Cardiac muscle cell (in vitro differentiated cells and primary cell): ENCODE measurements around the gene DUOX2. TPM values are rescaled to one million over a fixed set of nuclear protein-coding genes. Genes with fewer than 3 reads are reported as not detected.
"Not testable (repeated sequence)": the region's sequence is repeated elsewhere in the genome, so short reads cannot be mapped to it uniquely, and the experiment has no call there.

ENCODE experiments used
- DNase-seq, 2 donors: peaks; one replicate each; pipeline versions ENCODE4 v3.0.0 to v3.0.0-alpha.2; 2010 to 2017; ENCODE audit warnings: low read depth in 1 of 2, low spot score in 1 of 2
- H3K27ac ChIP-seq: fragments of 200-600 bp; sonication (generic); 2 replicates; pipeline ENCODE4 v1.5.1; 2016
- H3K27me3 ChIP-seq: fragments of 200-600 bp; sonication (generic); 2 replicates; pipeline ENCODE4 v1.6.0; 2016; ENCODE audit warnings: control low read depth
- H3K36me3 ChIP-seq: fragments of 200-600 bp; sonication (generic); 2 replicates; pipeline ENCODE4 v1.5.1; 2016; ENCODE audit warnings: control low read depth
- H3K4me1 ChIP-seq: fragments of 200-600 bp; sonication (generic); 2 replicates; pipeline ENCODE4 v1.8.1; 2017; ENCODE audit warnings: low read depth, mild to moderate bottlenecking, mixed run types
- H3K4me3 ChIP-seq: fragments of 200-600 bp; sonication (generic); 2 replicates; pipeline ENCODE4 v1.5.1; 2016; ENCODE audit warnings: mild to moderate bottlenecking
- H3K9me3 ChIP-seq: fragments of 200-600 bp; sonication (generic); 2 replicates; pipeline ENCODE4 v1.5.1; 2017; ENCODE audit warnings: low read depth, mild to moderate bottlenecking, control low read depth
- CTCF ChIP-seq: IDR thresholded peaks from 2 replicates; pipeline ENCODE4 v1.5.1; 2012; ENCODE audit warnings: low read depth, mild to moderate bottlenecking, low read length
- polyA plus RNA-seq: library from polyadenylated mRNA; unstranded; fragments of >200 nt; fragmentation: Nextera tagmentation; extraction: Ambion mirVana; gene quantifications from 2 replicates; pipeline ENCODE4 v1.2.1, GENCODE V29; 2016
- total RNA-seq: library from RNA; depleted of rRNA; stranded (reverse); fragments of >200 nt; gene quantifications from 2 replicates; pipeline ENCODE4 v1.2.3, GENCODE V29; 2016

DUOX2 gene
- total and polyA plus RNA-seq, 2 experiments from 2014 or later, result 0.18 to 0.54 TPM

GRCh38 chr15:45138814-45139765 lies 25.1 kb upstream of the DUOX2 start:
- peaks cover 28% of the 10 kb centered on the region for H3K27me3 ChIP-seq
- peak in 1 of 2 donors; percentile 11 for DNase-seq
- H3K4me3 ChIP-seq, result no peak overlapping the region
- H3K36me3 ChIP-seq, result no peaks in the 10 kb centered on the region
- no peak for TF ChIP-seq CTCF
- no peaks in the 10 kb centered on the region for H3K9me3 ChIP-seq
- no peak overlapping the region for H3K27ac ChIP-seq
- H3K4me1 ChIP-seq, result no peaks in the 10 kb centered on the region

- Histone ChIP-seq H3K4me1 (no peaks in the 10 kb centered on the region), H3K4me3 (no peak overlapping the region), H3K27ac (no peak overlapping the region), H3K9me3 (no peaks in the 10 kb centered on the region), H3K27me3 (peaks cover 41% of the 10 kb centered on the region), H3K36me3 (no peaks in the 10 kb centered on the region)
- TF ChIP-seq CTCF, result no peak
- DNase-seq, result no peak
Observed at GRCh38 chr15:45137703-45138102, 23.7 kb upstream of the DUOX2 start.

- peak; percentile 42 for TF ChIP-seq CTCF
- Histone ChIP-seq H3K4me1 (no peaks in the 10 kb centered on the region), H3K9me3 (no peaks in the 10 kb centered on the region), H3K36me3 (no peaks in the 10 kb centered on the region), H3K27ac (no peak overlapping the region), H3K27me3 (peaks cover 55% of the 10 kb centered on the region), H3K4me3 (no peak overlapping the region)
- peak in 1 of 2 donors; percentile 37 for DNase-seq
Observed at GRCh38 chr15:45136378-45136764, 22.4 kb upstream of the DUOX2 start.

DNA sequence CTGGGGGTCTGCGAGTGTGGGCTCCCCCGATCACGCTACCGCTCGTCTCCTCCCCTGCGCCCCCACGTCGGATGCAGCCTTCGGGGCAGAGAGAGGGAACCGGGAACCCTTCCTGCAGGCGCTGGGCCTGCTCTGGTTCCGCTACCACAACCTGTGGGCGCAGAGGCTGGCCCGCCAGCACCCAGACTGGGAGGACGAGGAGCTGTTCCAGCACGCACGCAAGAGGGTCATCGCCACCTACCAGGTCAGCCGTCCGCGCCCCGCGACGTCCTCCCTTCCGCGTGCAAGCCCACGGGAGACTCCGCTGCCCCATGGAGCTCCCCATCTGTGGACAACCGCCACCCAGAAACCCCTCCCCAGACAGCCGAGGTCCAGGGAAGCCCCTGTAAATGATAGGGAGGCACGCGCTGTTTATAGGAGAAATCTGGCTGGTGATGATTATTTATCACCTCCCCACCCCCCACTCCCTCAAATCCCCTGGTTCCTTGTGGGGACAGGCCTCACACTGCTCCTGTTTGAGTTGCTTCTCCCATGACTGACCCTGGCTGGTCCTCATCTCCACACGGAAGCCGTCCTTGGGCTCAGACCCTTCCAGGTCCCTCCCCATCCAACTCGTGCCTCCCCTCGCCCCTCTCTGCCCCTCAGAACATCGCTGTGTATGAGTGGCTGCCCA lies 21.9 kb upstream of the DUOX2 start:
- not testable (repeated sequence) for H3K36me3 ChIP-seq, H3K4me1 ChIP-seq, DNase-seq, H3K27ac ChIP-seq, H3K9me3 ChIP-seq, H3K4me3 ChIP-seq
- H3K27me3 ChIP-seq, result peaks cover 60% of the 10 kb centered on the region

- no peak overlapping the region for H3K27ac ChIP-seq
- H3K27me3 ChIP-seq, result peaks cover 69% of the 10 kb centered on the region
- DNase-seq, result peak in 1 of 2 donors; percentile 50
- no peak overlapping the region for H3K4me3 ChIP-seq
- H3K4me1 ChIP-seq, result no peaks in the 10 kb centered on the region
- no peaks in the 10 kb centered on the region for H3K9me3 ChIP-seq
- TF ChIP-seq CTCF, result peak; percentile 20
- H3K36me3 ChIP-seq, result no peaks in the 10 kb centered on the region
Observed at GRCh38 chr15:45134682-45135604, 21.0 kb upstream of the DUOX2 start.
